PFSK-1 (cell line): Measurements from ENCODE around the gene SMAD1.

Source experiments
- POLR2AphosphoS5 ChIP-seq: IDR thresholded peaks from 2 replicates; pipeline ENCODE4 v1.6.1; 2012; ENCODE audit warnings: low read depth, mild to moderate bottlenecking, control low read depth, low read length, moderate library complexity
- TAF1 ChIP-seq: IDR thresholded peaks from 2 replicates; pipeline ENCODE4 v1.6.1; 2012; ENCODE audit warnings: low read length, control low read depth, borderline replicate concordance; ENCODE audit not compliant: insufficient read depth

DNA sequence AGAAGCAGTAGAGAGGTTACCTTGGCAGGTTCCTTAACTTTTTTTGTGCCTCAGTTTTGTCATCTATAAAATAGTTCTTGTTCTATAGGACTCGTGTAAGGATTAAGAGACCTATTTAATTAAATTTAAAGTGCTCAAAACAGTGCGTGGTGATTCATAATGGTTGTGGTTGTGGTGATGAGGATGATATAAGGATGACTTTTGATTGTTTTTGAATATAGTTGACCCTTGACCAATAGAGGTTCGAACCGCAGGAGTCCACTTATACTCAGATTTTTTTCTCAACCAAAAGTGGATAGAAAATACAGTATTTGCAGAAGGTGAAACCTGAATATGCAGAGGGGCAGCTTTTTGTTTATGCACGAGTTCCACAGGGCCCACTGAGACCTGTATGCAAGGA, 14.6 kb downstream of the SMAD1 start:
- TF ChIP-seq POLR2AphosphoS5, result no peak
- no peak for TF ChIP-seq TAF1
